GM21526 (cell line): ENCODE measurements around the gene FAM210B.
"Not testable (repeated sequence)": the region's sequence is repeated elsewhere in the genome, so short reads cannot be mapped to it uniquely, and the experiment has no call there.

Experiments used
- ATAC-seq: cut with Tn5 transposase; IDR thresholded peaks from one replicate; pipeline ENCODE4 v1.9.1; 2021; ENCODE audit warnings: moderate library complexity; ENCODE audit not compliant: unreplicated experiment, low FRiP score

Gene FAM210B

GRCh38 chr20:56391596-56392131 is 32.9 kb downstream of the FAM210B start:
- ATAC-seq = peak; percentile 32

- ATAC-seq = peak; percentile 85
Observed at GRCh38 chr20:56392132-56392880, 33.5 kb downstream of the FAM210B start, which contains the start of the genes AURKA and CSTF1. Gene AURKA (minus strand): TSS chr20:56392215. CDS start chr20:56388197, 4,018 bp downstream. Gene CSTF1 (plus strand): TSS chr20:56392645. CDS start chr20:56395553, 2,908 bp downstream.

- no peak for ATAC-seq
Observed at GRCh38 chr20:56392881-56393482, 34.2 kb downstream of the FAM210B start.

- no peak for ATAC-seq
Observed at GRCh38 chr20:56393653-56394052, 34.9 kb downstream of the FAM210B start.

GRCh38 chr20:56395166-56395565 is 36.4 kb downstream of the FAM210B start:
- ATAC-seq = no peak

GRCh38 chr20:56400001-56400640 is 41.3 kb downstream of the FAM210B start:
- peak; percentile 57 for ATAC-seq

GRCh38 chr20:56403465-56403864 is 44.7 kb downstream of the FAM210B start:
- ATAC-seq = no peak

GRCh38 chr20:56405356-56405755 is 46.6 kb downstream of the FAM210B start:
- ATAC-seq = not testable (repeated sequence)

GRCh38 chr20:56406910-56407309 is 48.1 kb downstream of the FAM210B start:
- ATAC-seq = no peak

- ATAC-seq = no peak
Observed at GRCh38 chr20:56409521-56409920, 50.7 kb downstream of the FAM210B start.

- ATAC-seq = no peak
Observed at GRCh38 chr20:56409956-56410355, 51.2 kb downstream of the FAM210B start.

- ATAC-seq = not testable (repeated sequence)
Observed at GRCh38 chr20:56411287-56411686, 52.5 kb downstream of the FAM210B start.

- ATAC-seq = peak; percentile 49
Observed at GRCh38 chr20:56411759-56412472, 53.1 kb downstream of the FAM210B start, which contains the start of gene CASS4. Gene CASS4 (plus strand): TSS chr20:56412260. CDS start chr20:56412459, 199 bp downstream.

- ATAC-seq = no peak
Observed at GRCh38 chr20:56412473-56412790, 53.7 kb downstream of the FAM210B start.

GRCh38 chr20:56412949-56413348 is 54.2 kb downstream of the FAM210B start:
- no peak for ATAC-seq

GRCh38 chr20:56414842-56415765 is 56.3 kb downstream of the FAM210B start:
- ATAC-seq = no peak

- no peak for ATAC-seq
Observed at GRCh38 chr20:56417402-56417801, 58.6 kb downstream of the FAM210B start.

- ATAC-seq = no peak
Observed at GRCh38 chr20:56417911-56418310, 59.1 kb downstream of the FAM210B start.
